Colonic mucosa (tissue), 4 donors: ENCODE results near the gene ASTN1. TPM values are rescaled to one million over a fixed set of nuclear protein-coding genes. Genes with fewer than 3 reads are reported as not detected.

Experiments used
- DNase-seq: peaks from one replicate; pipeline ENCODE4 v3.0.0-alpha.2; 2020
- H3K27ac ChIP-seq: fragments of 200-600 bp; one replicate; pipeline ENCODE4 v1.8.0; 2021
- H3K27me3 ChIP-seq: fragments of 200-600 bp; one replicate; pipeline ENCODE4 v1.8.0; 2021
- H3K36me3 ChIP-seq: fragments of 200-600 bp; one replicate; pipeline ENCODE4 v1.8.0; 2021
- H3K4me1 ChIP-seq: fragments of 200-600 bp; one replicate; pipeline ENCODE4 v1.8.0; 2021; ENCODE audit warnings: mild to moderate bottlenecking
- H3K4me3 ChIP-seq: fragments of 200-600 bp; one replicate; pipeline ENCODE4 v1.8.0; 2021
- H3K9ac ChIP-seq, 2 donors: one replicate each; pipeline ENCODE4 v1.7.0; 2013; ENCODE audit warnings: control low read depth in 2 of 2, low read depth in 2 of 2, low read length in 2 of 2
- H3K9me3 ChIP-seq: fragments of 200-600 bp; one replicate; pipeline ENCODE4 v1.8.0; 2021
- intact Hi-C: fragments of 100-400 bp; cut with DNase I; formaldehyde crosslinking; loops from one replicate; pipeline ENCODE4 v1.14.1; 2022
- total RNA-seq, 2 donors: library from RNA; stranded (reverse); fragmentation: NEBNext Ultra II Directional in 1 of 2; extraction: Animal tissue kit (Norgen Biotek cat#: 25700) in 1 of 2; gene quantifications; one replicate each; pipeline ENCODE4 v1.2.1, GENCODE V29; 2021
- TF ChIP-seq, protein P1 (sequence below): fragments of 200-600 bp; IDR thresholded peaks from one replicate; pipeline ENCODE4 v1.8.0; 2022; ENCODE audit warnings: antibody characterized with exemption, mild to moderate bottlenecking
- donor health status: healthy.
- donor health status: DM: no; HTN: no; CAD: no.
- donor health status: DM: no; HTN: no; CAD: no.

ASTN1 gene
- total RNA-seq, 2 donors from 2014 or later: 0.15 to 0.42 TPM

DNA sequence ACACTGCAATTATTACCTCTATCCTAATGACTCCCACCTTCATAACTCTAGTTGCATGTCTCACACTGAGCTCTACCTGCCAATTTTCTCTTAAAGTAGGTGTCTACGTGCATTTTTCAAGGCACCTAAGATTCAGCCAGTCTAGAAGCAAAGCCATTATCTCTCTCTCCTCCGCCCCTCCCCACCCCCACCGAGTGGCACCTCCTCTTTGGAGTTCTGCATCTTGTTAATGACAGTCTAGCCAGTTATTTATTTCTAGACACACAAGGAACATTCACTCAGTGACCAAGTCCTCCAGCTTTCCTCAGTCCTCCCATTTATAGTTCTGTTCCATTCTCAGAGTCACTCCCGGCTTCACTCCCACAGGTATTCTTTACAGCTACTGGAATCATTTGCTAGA lies 47.6 kb downstream of the ASTN1 start:
- Histone ChIP-seq H3K36me3 (no peaks in the 10 kb centered on the region), H3K4me1 (no peaks in the 10 kb centered on the region), H3K9me3 (no peaks in the 10 kb centered on the region), H3K27ac (no peak overlapping the region), H3K9ac (no peak overlapping the region), H3K4me3 (no peak overlapping the region), H3K27me3 (no peaks in the 10 kb centered on the region)
- TF ChIP-seq, protein P1, sequence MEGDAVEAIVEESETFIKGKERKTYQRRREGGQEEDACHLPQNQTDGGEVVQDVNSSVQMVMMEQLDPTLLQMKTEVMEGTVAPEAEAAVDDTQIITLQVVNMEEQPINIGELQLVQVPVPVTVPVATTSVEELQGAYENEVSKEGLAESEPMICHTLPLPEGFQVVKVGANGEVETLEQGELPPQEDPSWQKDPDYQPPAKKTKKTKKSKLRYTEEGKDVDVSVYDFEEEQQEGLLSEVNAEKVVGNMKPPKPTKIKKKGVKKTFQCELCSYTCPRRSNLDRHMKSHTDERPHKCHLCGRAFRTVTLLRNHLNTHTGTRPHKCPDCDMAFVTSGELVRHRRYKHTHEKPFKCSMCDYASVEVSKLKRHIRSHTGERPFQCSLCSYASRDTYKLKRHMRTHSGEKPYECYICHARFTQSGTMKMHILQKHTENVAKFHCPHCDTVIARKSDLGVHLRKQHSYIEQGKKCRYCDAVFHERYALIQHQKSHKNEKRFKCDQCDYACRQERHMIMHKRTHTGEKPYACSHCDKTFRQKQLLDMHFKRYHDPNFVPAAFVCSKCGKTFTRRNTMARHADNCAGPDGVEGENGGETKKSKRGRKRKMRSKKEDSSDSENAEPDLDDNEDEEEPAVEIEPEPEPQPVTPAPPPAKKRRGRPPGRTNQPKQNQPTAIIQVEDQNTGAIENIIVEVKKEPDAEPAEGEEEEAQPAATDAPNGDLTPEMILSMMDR: no peak
- DNase-seq: no peak
- intact Hi-C loops: no loop called here

- Histone ChIP-seq H3K4me3 (no peak overlapping the region), H3K9ac (no peak overlapping the region), H3K36me3 (no peaks in the 10 kb centered on the region), H3K9me3 (no peaks in the 10 kb centered on the region), H3K27me3 (no peaks in the 10 kb centered on the region), H3K4me1 (no peaks in the 10 kb centered on the region), H3K27ac (no peak overlapping the region)
- no peak for DNase-seq
- TF ChIP-seq, protein P1: no peak
- intact Hi-C loops: no loop called here
These were observed 57.7 kb downstream of the ASTN1 start for GRCh38 chr1:177106614-177107365.

DNA sequence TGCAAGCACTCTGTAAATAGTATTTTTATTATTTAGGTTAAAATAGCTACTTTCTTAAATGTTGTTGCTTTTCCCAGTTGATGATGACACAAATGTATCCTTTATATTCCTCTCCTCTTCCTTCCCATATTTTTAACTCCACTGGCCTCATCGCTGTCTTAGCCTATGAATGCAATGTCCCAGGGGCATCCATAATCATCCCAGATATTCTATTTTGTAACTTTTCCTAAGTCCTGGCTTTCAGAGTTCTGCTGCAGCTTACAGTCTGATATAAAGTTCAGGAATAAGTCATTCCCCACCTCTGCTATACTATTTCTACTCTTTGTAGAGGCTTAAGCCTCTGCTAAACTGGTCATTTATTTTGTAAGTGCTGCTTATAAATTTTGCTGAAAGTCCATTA lies 58.3 kb downstream of the ASTN1 start:
- H3K9me3 ChIP-seq: no peaks in the 10 kb centered on the region
- no peak for DNase-seq
- no peaks in the 10 kb centered on the region for H3K4me1 ChIP-seq
- no peak overlapping the region for H3K4me3 ChIP-seq
- H3K36me3 ChIP-seq: no peaks in the 10 kb centered on the region
- TF ChIP-seq, protein P1: no peak
- H3K27ac ChIP-seq: no peak overlapping the region
- no peaks in the 10 kb centered on the region for H3K27me3 ChIP-seq
- H3K9ac ChIP-seq: no peak overlapping the region
- intact Hi-C loops: no loop called here

DNA sequence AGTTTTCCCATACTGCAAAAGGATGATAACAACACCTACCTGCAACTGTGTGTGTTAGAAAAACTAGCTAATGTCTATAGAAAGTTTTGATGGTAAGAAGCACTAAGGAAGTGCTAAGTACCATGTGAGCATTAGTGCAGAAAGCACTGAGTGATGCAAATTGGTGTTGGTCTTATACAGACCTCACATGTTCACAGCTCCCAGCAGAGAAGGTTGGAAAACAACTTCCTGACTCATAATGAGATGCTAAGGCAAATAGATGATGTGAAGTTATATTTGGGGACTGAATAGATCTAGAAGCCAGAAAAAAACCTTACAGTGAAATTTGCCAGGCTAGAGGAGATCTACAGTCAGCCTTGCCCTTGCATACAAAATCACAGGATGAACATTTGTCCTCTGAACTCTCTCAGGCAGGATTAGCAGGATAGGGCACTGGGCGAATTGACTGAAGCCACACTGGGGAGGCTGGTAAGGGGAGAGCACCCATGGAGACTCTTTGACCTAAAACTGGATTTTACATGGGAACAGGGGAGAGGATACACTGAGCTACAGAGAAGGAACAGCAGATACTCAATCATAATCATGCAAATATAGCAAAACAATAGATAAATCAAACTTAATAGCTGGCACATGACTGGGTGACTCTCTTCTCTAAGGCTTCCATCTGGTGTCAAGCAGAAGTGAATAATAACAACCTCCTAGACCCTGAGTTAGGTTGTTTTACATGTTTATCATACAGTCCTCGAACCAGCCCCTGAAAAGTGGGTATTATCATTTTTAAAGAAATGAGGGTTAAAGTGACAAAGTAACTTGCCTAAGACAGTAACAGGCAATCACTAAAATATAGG lies 61.3 kb downstream of the ASTN1 start:
- Histone ChIP-seq H3K9me3 (no peaks in the 10 kb centered on the region), H3K4me1 (no peaks in the 10 kb centered on the region), H3K9ac (no peak overlapping the region), H3K4me3 (no peak overlapping the region), H3K36me3 (no peaks in the 10 kb centered on the region), H3K27me3 (no peaks in the 10 kb centered on the region), H3K27ac (no peak overlapping the region)
- TF ChIP-seq, protein P1: no peak
- intact Hi-C loops: no loop called here
- no peak for DNase-seq

DNA sequence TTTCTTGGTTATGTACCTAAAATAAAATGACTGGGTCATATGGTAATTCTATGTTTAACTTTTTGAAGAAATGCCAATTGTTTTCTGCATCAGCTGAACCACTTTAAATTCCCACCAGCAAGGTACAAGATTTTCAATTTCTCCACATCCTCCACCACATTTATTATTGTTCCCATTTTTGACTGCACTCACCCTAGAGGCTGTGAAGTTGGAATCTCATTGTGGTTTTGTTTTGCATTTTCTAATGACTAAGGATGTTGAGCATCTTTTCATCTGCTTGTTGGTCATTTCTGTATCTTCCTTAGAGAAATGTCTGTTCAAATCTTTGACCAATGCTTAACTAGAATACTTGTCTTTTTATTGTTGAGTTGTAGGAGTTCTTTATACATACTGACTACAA lies 72.5 kb downstream of the ASTN1 start:
- Histone ChIP-seq H3K36me3 (no peaks in the 10 kb centered on the region), H3K9me3 (no peaks in the 10 kb centered on the region), H3K27me3 (no peaks in the 10 kb centered on the region), H3K9ac (no peak overlapping the region), H3K27ac (no peak overlapping the region), H3K4me1 (no peaks in the 10 kb centered on the region), H3K4me3 (no peak overlapping the region)
- TF ChIP-seq, protein P1: no peak
- intact Hi-C loops: no loop called here
- DNase-seq: no peak
